Activated naive CD8-positive, alpha-beta T cell treated with anti-CD3 and anti-CD28 coated beads, Interleukin-2, amount 10 ng/mL, durations not matched to agents 7 days and 5 days (primary cell): ENCODE data around the gene TMEM95. TPM values are rescaled to one million over a fixed set of nuclear protein-coding genes. Genes with fewer than 3 reads are reported as not detected.

ENCODE experiments used
- ATAC-seq: fragments of 150-1000 bp; cut with Tn5 transposase; one replicate; pipeline ENCODE4 v1.10.0; 2021; ENCODE audit warnings: low read depth, moderate library complexity
- POLR2A ChIA-PET: fragments of 350-600 bp; sonication (Branson Sonifier 250); formaldehyde crosslinking; loops from one replicate; lab custom pipeline; 2021; ENCODE audit warnings: antibody characterized with exemption; lab: Charles Lee
- DNase-seq: peaks from one replicate; pipeline ENCODE4 v3.0.0; 2021
- H3K27ac Mint-ChIP-seq: one replicate; pipeline ENCODE4 v1.8.0; 2022; ENCODE audit warnings: mild to moderate bottlenecking, mixed read lengths
- H3K27me3 Mint-ChIP-seq: one replicate; pipeline ENCODE4 v1.8.0; 2022; ENCODE audit warnings: mild to moderate bottlenecking, moderate library complexity, mixed read lengths
- H3K36me3 Mint-ChIP-seq: one replicate; pipeline ENCODE4 v1.8.0; 2021; ENCODE audit warnings: mild to moderate bottlenecking, mixed read lengths
- H3K4me1 Mint-ChIP-seq: one replicate; pipeline ENCODE4 v1.8.0; 2021; ENCODE audit warnings: mixed read lengths
- H3K4me3 Mint-ChIP-seq: one replicate; pipeline ENCODE4 v1.8.0; 2022; ENCODE audit warnings: mild to moderate bottlenecking, moderate library complexity, mixed read lengths
- H3K9me3 Mint-ChIP-seq: one replicate; pipeline ENCODE4 v1.8.0; 2021; ENCODE audit warnings: mixed read lengths
- total RNA-seq, 2 experiments: library from RNA; stranded (reverse); gene quantifications; one replicate each; pipeline ENCODE4 v1.2.3, GENCODE V29; 2021

TMEM95 gene
- total RNA-seq, 2 experiments from 2014 or later: not detected

GRCh38 chr17:7392696-7393612 lies 38.0 kb downstream of the TMEM95 start:
- Mint-ChIP-seq H3K27ac (peak overlapping the region; percentile 58), H3K4me1 (peaks cover 19% of the 10 kb centered on the region), H3K27me3 (no peaks in the 10 kb centered on the region), H3K9me3 (no peaks in the 10 kb centered on the region), H3K36me3 (peaks cover 6% of the 10 kb centered on the region), H3K4me3 (peak overlapping the region; percentile 95)
- DNase-seq: no peak
- ATAC-seq: no peak
- POLR2A ChIA-PET: interaction anchor here (2.0 to 2.4 kb wide), 2 partner anchors 9 to 43 kb away, joined by 7 to 19 read pairs; no protein-coding TSS in a partner anchor

- Mint-ChIP-seq H3K4me3 (peak overlapping the region; percentile 95), H3K9me3 (no peaks in the 10 kb centered on the region), H3K27ac (peak overlapping the region; percentile 89), H3K36me3 (peaks cover 6% of the 10 kb centered on the region), H3K4me1 (peaks cover 19% of the 10 kb centered on the region), H3K27me3 (no peaks in the 10 kb centered on the region)
- ATAC-seq (peak; percentile 41), DNase-seq (peak; percentile 61)
- POLR2A ChIA-PET: interaction anchor here (0.6 to 2.4 kb wide), 8 partner anchors 9 to 159 kb away, joined by 3 to 25 read pairs (median 5); partner anchors contain the start of genes ACAP1 and TMEM256
Measured at GRCh38 chr17:7393613-7394451, 38.9 kb downstream of the TMEM95 start.

DNA sequence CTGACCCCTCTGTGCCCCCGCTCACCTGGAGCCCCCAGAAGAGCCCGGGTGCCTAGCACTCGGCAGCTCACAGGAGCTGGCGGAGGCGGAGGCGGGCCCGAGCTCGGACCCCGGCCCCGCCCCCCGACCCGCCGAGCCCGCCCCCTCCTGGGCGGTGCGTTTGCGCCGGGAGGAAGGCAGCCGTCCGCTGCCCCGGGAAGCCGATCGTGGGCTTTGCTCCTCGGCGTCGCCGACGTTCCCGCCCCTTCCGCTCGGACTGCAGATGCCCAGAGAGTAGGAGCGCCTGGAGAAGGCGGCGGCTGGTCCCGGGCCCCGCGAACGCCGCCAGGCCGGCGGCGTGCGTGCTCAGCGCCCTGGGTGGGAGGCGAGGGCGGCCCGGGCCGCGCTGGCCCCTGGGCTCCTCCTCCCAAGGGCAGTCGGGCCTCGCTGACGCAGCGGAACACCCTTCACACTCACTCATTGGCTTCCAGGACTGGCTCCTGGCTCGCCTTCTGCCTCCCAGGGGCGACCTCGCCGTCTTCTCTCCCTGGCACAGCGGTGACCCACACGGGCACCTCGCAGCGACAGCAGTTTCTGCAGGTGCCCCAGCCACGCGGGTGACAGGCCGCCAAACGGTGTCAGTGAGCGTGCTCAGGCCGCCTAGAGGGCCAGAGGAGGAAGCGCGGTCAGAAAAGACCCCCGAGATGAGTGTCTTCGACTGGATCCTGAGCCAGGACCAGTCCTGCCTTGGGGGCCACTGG lies 39.7 kb downstream of the TMEM95 start, which contains the start of gene PLSCR3:
Gene PLSCR3, minus strand, starts transcription at position 74 of the 740 bp plus-strand sequence. CDS start 415 bp downstream, outside the sequence.
- peak; percentile 88 for ATAC-seq
- Mint-ChIP-seq H3K4me3 (peak within 1 kb of the TSS; percentile 95), H3K9me3 (no peaks in the 10 kb centered on the region), H3K27ac (peak within 1 kb of the TSS; percentile 89), H3K4me1 (peaks cover 19% of the 10 kb centered on the region), H3K36me3 (peaks cover 6% of the 10 kb centered on the region), H3K27me3 (no peaks in the 10 kb centered on the region)
- POLR2A ChIA-PET: interaction anchor here (0.6 to 2.4 kb wide), 9 partner anchors 9 to 292 kb away, joined by 3 to 25 read pairs (median 3); partner anchors contain the start of genes ACAP1, TMEM256 and TP53
- DNase-seq: peak; percentile 94

- POLR2A ChIA-PET: no interaction called here
- no peak for DNase-seq
Measured at GRCh38 chr17:7396147-7396546, 41.2 kb downstream of the TMEM95 start.

DNA sequence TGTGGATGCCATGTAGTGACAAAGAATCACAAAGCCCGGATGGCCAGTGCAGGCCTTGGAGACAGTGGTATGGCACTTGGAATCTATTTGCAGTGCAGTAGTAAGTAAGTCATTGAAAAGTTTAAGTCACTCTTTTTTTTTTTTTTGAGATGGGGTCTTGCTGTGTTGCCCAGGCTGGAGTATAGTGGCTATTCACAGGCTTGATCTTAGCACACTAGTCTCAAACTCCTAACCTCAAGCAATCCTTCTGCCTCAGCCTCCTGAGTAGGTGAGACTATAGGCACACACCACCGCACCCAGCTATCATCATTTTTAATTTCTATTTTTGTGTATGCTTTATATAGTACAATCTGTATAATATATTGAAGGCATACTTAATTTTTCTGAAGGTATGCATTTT lies 43.7 kb downstream of the TMEM95 start:
- no peaks in the 10 kb centered on the region for H3K36me3 Mint-ChIP-seq
- no peak for ATAC-seq
- POLR2A ChIA-PET: interaction anchor here (0.6 to 1.1 kb wide), 2 partner anchors 62 to 118 kb away, joined by 3 to 5 read pairs; partner anchors contain the start of gene ACAP1
- no peak overlapping the region for H3K27ac Mint-ChIP-seq
- H3K4me1 Mint-ChIP-seq: peaks cover 11% of the 10 kb centered on the region
- H3K4me3 Mint-ChIP-seq: no peak overlapping the region
- no peaks in the 10 kb centered on the region for H3K9me3 Mint-ChIP-seq
- no peak for DNase-seq
- H3K27me3 Mint-ChIP-seq: no peaks in the 10 kb centered on the region

More at GRCh38 chr17:7396147-7396546, 41.2 kb downstream of the TMEM95 start:
- H3K4me1 Mint-ChIP-seq: peaks cover 19% of the 10 kb centered on the region
- no peaks in the 10 kb centered on the region for H3K9me3 Mint-ChIP-seq
- H3K27me3 Mint-ChIP-seq: no peaks in the 10 kb centered on the region
- no peak overlapping the region for H3K4me3 Mint-ChIP-seq
- ATAC-seq: no peak
- peaks cover 3% of the 10 kb centered on the region for H3K36me3 Mint-ChIP-seq
- peak overlapping the region; percentile 3 for H3K27ac Mint-ChIP-seq

- Mint-ChIP-seq H3K4me1 (peaks cover 14% of the 10 kb centered on the region), H3K36me3 (no peaks in the 10 kb centered on the region), H3K27ac (peak overlapping the region; percentile 72), H3K27me3 (peaks cover 11% of the 10 kb centered on the region), H3K9me3 (no peaks in the 10 kb centered on the region), H3K4me3 (peak overlapping the region; percentile 92)
- ATAC-seq (no peak), DNase-seq (no peak)
- POLR2A ChIA-PET: interaction anchor here (0.5 to 2.9 kb wide), 16 partner anchors 9 to 184 kb away, joined by 3 to 25 read pairs (median 4); partner anchors contain the start of genes ACADVL, ACAP1, DLG4 and MPDU1
Measured at GRCh38 chr17:7403043-7403726, 48.2 kb downstream of the TMEM95 start.

- Mint-ChIP-seq H3K9me3 (no peaks in the 10 kb centered on the region), H3K36me3 (no peaks in the 10 kb centered on the region), H3K4me1 (peaks cover 14% of the 10 kb centered on the region), H3K4me3 (peak overlapping the region; percentile 92), H3K27me3 (peaks cover 11% of the 10 kb centered on the region), H3K27ac (peak overlapping the region; percentile 89)
- POLR2A ChIA-PET: interaction anchor here (0.5 to 2.9 kb wide), 15 partner anchors 9 to 184 kb away, joined by 3 to 25 read pairs (median 5); partner anchors contain the start of genes ACADVL, ACAP1, DLG4 and MPDU1
- ATAC-seq (no peak), DNase-seq (no peak)
Measured at GRCh38 chr17:7403727-7403976, 48.7 kb downstream of the TMEM95 start.

- peak; percentile 90 for DNase-seq
- peak within 1 kb of the TSS; percentile 89 for H3K27ac Mint-ChIP-seq
- POLR2A ChIA-PET: interaction anchor here (0.8 to 2.9 kb wide), 14 partner anchors 10 to 185 kb away, joined by 3 to 25 read pairs (median 4); partner anchors contain the start of genes ACADVL, ACAP1, DLG4 and MPDU1
- peaks cover 11% of the 10 kb centered on the region for H3K27me3 Mint-ChIP-seq
- ATAC-seq: peak; percentile 95
- H3K4me3 Mint-ChIP-seq: peak within 1 kb of the TSS; percentile 92
- no peaks in the 10 kb centered on the region for H3K36me3 Mint-ChIP-seq
- no peaks in the 10 kb centered on the region for H3K9me3 Mint-ChIP-seq
- peaks cover 14% of the 10 kb centered on the region for H3K4me1 Mint-ChIP-seq
Measured at GRCh38 chr17:7403977-7404736, 49.2 kb downstream of the TMEM95 start, which contains the start of gene TMEM256. TMEM256 (minus strand) TSS chr17:7404097; CDS start chr17:7404084, 13 bp downstream.

DNA sequence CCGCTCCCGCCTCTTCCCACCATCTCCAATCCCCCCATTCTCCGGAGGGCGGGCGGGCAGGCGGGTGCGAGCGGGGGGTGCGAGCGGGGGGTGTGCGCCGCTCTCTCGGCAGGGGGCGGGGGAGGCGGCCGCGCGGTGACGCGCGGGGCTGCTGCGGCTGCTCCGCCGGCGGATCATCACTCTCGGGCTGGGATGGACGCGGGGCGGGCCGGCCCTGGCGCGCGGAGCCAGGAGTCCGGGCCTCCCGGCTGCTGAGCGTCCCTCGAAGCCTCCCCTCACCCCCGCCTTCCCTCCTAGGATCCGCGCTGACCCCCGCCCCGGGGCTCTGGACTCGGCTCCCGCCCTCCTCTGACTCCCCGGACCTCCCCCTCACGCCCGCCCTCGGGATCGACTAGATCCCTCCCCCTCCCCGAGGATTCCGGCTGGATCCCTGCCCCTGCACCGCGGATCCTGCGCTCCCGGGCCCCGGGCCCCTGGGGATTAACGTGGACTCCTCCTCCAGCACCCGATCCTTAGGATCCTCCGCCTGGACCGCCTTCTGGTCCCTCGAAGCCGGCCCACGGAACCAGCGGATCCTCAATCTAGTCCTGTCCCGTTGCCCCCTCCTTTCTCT lies 49.9 kb downstream of the TMEM95 start:
- H3K9me3 Mint-ChIP-seq: no peaks in the 10 kb centered on the region

DNA sequence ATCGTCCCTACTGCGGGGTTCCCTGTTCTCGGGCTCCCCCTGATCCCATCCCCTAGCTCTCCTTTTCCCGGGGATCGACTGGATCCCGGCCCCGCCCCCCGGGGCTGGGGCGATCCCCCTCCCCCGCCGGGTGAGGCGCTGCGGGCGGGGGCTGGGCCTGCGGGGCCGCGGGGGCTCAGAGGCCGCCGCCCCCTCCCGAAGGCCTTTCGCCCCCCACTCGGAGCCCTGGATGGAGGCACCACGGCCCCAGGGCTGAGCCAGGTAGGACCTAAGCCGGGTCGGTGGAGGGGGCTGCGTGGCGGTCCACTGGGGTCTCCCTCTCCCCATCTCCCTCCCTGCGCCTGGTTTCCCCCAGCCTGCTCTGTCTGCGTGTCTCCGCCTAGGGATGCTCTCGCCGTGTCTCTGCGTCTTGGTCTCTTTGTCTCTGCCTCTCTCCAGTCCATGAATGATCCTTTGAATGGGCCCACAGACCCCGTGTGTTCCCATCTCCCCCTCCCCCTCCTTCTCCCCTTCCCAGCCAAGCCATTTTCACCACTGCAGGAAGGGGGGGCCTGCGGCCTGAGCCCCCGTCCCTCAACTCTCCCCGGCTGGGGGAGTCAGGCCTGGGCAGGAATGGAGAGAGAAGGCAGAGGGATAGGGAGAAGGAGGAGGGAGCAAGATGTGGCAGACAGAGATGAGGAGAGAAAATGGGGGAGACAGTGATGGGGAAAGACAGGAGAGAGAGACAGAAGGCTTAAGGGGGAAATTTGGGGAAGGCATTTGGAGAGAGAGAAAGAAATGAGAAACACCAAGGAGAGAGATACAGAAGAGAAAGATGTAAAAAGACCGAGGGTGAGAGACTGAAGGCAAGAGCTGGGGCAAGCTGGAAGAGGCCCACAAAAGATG lies 50.6 kb downstream of the TMEM95 start:
- H3K9me3 Mint-ChIP-seq: no peaks in the 10 kb centered on the region
- no peaks in the 10 kb centered on the region for H3K36me3 Mint-ChIP-seq
- POLR2A ChIA-PET: interaction anchor here (1.1 kb wide), 1 partner anchor 21 kb away, joined by 3 read pairs; no protein-coding TSS in a partner anchor
- no peak for DNase-seq
- H3K27ac Mint-ChIP-seq: peak overlapping the region; percentile 86
- peaks cover 14% of the 10 kb centered on the region for H3K4me1 Mint-ChIP-seq
- peak overlapping the region; percentile 89 for H3K4me3 Mint-ChIP-seq
- peaks cover 11% of the 10 kb centered on the region for H3K27me3 Mint-ChIP-seq
- no peak for ATAC-seq

More for the DNA sequence above, 49.9 kb downstream of the TMEM95 start:
- Mint-ChIP-seq H3K27ac (peak overlapping the region; percentile 89), H3K4me1 (peaks cover 14% of the 10 kb centered on the region), H3K4me3 (peak overlapping the region; percentile 92), H3K36me3 (no peaks in the 10 kb centered on the region), H3K27me3 (peaks cover 11% of the 10 kb centered on the region)
- no peak for DNase-seq
- ATAC-seq: peak; percentile 13
- POLR2A ChIA-PET: interaction anchor here (0.8 to 2.9 kb wide), 10 partner anchors 10 to 75 kb away, joined by 3 to 25 read pairs (median 6); partner anchors contain the start of genes ACAP1, NEURL4, PLSCR3 and TMEM102
